Right lobe of liver (tissue), 6 donors: Measurements from ENCODE around the gene USP4. TPM values are rescaled to one million over a fixed set of nuclear protein-coding genes. Genes with fewer than 3 reads are reported as not detected.

Experiments
- ATAC-seq, 4 donors: fragments of 200-7000 bp; cut with Tn5 transposase; one replicate each; pipeline ENCODE4 v1.9.1; 2020; ENCODE audit warnings: mild to moderate bottlenecking in 4 of 4, moderate library complexity in 4 of 4
- DNase-seq, 3 donors: peaks; one replicate each; pipeline ENCODE4 v3.0.0-alpha.2; 2020
- H3K27ac ChIP-seq, 3 donors: fragments of 200-600 bp; one replicate each; pipeline ENCODE4 v1.8.0; 2022
- H3K27me3 ChIP-seq, 2 donors: fragments of 200-600 bp; one replicate each; pipeline ENCODE4 v1.8.0; 2022
- H3K36me3 ChIP-seq, 4 donors: fragments of 200-600 bp; sonication (generic) in 1 of 4; one replicate each; pipeline versions ENCODE4 v1.5.1 to v1.8.0; 2017 to 2022; ENCODE audit warnings: control low read depth in 1 of 4
- H3K4me1 ChIP-seq, 4 donors: fragments of 200-600 bp; sonication (generic) in 1 of 4; one replicate each; pipeline versions ENCODE4 v1.5.1 to v1.8.0; 2017 to 2022; ENCODE audit warnings: control low read depth in 1 of 4
- H3K4me3 ChIP-seq, 3 donors: fragments of 200-600 bp; one replicate each; pipeline ENCODE4 v1.8.0; 2022
- H3K9me3 ChIP-seq, 4 donors: fragments of 200-600 bp; sonication (generic) in 1 of 4; one replicate each; pipeline versions ENCODE4 v1.5.1 to v1.8.0; 2017 to 2022; ENCODE audit warnings: control low read depth in 1 of 4
- POLR2A ChIP-seq: fragments of 450-650 bp; IDR thresholded peaks from one replicate; pipeline ENCODE4 v1.6.1; 2017; ENCODE audit warnings: antibody characterized with exemption, mild to moderate bottlenecking
- WGBS: methylation state at CpG from one replicate; pipeline ENCODE4 v1.1.6; 2018; ENCODE audit warnings: low coverage, low lambda C conversion rate; ENCODE audit not compliant: insufficient coverage; ENCODE audit errors: missing lambda C conversion rate; 5-methylcytosine and 5-hydroxymethylcytosine counted together
- intact Hi-C, 2 donors: fragments of 100-400 bp; cut with DNase I; formaldehyde crosslinking; loops; one replicate each; pipeline versions ENCODE4 v1.11.2 to v1.14.1; 2022
- total RNA-seq, 6 experiments: library from RNA; depleted of rRNA in 2 of 6; stranded (reverse); fragments of >200 nt in 2 of 6; fragmentation: NEBNext Ultra II Directional in 3 of 6; extraction: Animal tissue kit (Norgen Biotek cat#: 25700) in 3 of 6; gene quantifications; one replicate each; pipeline versions ENCODE4 v1.1.0 to v1.2.4, GENCODE V29; 2016 to 2023
- TF ChIP-seq, protein P1 (sequence below), 4 donors: fragments of 200-600 bp in 3 of 4; fragments of 450-650 bp in 1 of 4; IDR thresholded peaks; one replicate each; pipeline versions ENCODE4 v1.5.1 to v1.8.0; 2016 to 2022; ENCODE audit warnings: antibody characterized with exemption in 4 of 4, mild to moderate bottlenecking in 2 of 4
- donor health status: DM: no; HTN: yes; CAD: no.
- donor health status: DM: no; HTN: no; CAD: no.
- donor health status: DM: no; HTN: no; CAD: no.
- donor health status: DM: no; HTN: yes; CAD: no.
- donor health status: DM: no; HTN: yes; CAD: no.

USP4 gene
- total RNA-seq, 6 experiments from 2014 or later: 10.0 to 26.3 (median 22.2) TPM

- DNase-seq (peak in 1 of 3 donors; percentile 53), ATAC-seq (peak; percentile 46 to 76 (median 51))
- TF ChIP-seq POLR2A: no peak
- TF ChIP-seq, protein P1, sequence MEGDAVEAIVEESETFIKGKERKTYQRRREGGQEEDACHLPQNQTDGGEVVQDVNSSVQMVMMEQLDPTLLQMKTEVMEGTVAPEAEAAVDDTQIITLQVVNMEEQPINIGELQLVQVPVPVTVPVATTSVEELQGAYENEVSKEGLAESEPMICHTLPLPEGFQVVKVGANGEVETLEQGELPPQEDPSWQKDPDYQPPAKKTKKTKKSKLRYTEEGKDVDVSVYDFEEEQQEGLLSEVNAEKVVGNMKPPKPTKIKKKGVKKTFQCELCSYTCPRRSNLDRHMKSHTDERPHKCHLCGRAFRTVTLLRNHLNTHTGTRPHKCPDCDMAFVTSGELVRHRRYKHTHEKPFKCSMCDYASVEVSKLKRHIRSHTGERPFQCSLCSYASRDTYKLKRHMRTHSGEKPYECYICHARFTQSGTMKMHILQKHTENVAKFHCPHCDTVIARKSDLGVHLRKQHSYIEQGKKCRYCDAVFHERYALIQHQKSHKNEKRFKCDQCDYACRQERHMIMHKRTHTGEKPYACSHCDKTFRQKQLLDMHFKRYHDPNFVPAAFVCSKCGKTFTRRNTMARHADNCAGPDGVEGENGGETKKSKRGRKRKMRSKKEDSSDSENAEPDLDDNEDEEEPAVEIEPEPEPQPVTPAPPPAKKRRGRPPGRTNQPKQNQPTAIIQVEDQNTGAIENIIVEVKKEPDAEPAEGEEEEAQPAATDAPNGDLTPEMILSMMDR (IDR thresholded peaks at IDR 0.05): no peak
- Histone ChIP-seq H3K9me3 (no peaks in the 10 kb centered on the region), H3K27ac (peak overlapping the region in 2 of 3 donors; percentile 16 to 18), H3K4me1 (no peaks in the 10 kb centered on the region), H3K4me3 (no peak overlapping the region), H3K27me3 (no peaks in the 10 kb centered on the region), H3K36me3 (peaks cover 13 to 83% (median 47%) of the 10 kb centered on the region in 4 donors)
- no CpG with 5 or more reads among the region's 2 CpGs for WGBS
- intact Hi-C loops: no loop called here
These were observed 43.0 kb downstream of the USP4 start for GRCh38 chr3:49296781-49297411.

- no peak for DNase-seq
- H3K27ac ChIP-seq: no peak overlapping the region
- H3K36me3 ChIP-seq: peaks cover 13 to 81% (median 48%) of the 10 kb centered on the region in 4 donors
- H3K4me3 ChIP-seq: no peak overlapping the region
- TF ChIP-seq, protein P1 (IDR thresholded peaks at IDR 0.05): peak; percentile 42 to 52 (median 48)
- TF ChIP-seq POLR2A: no peak
- no peaks in the 10 kb centered on the region for H3K4me1 ChIP-seq
- no peaks in the 10 kb centered on the region for H3K9me3 ChIP-seq
- intact Hi-C loops: no loop called here
- ATAC-seq: peak; percentile 31 to 58 (median 42)
- H3K27me3 ChIP-seq: no peaks in the 10 kb centered on the region
- WGBS: 73% methylated on average over 8 of the region's 11 CpGs
These were observed 44.3 kb downstream of the USP4 start for GRCh38 chr3:49295489-49296058.

- H3K4me3 ChIP-seq: no peak overlapping the region
- no peaks in the 10 kb centered on the region for H3K4me1 ChIP-seq
- TF ChIP-seq, protein P1 (IDR thresholded peaks at IDR 0.05): no peak
- no peak for TF ChIP-seq POLR2A
- peaks cover 13 to 81% (median 48%) of the 10 kb centered on the region in 4 donors for H3K36me3 ChIP-seq
- DNase-seq: peak in 1 of 3 donors; percentile 34
- peak; percentile 53 to 84 (median 72) for ATAC-seq
- H3K27ac ChIP-seq: peak overlapping the region in 1 of 3 donors; percentile 34
- no peaks in the 10 kb centered on the region for H3K27me3 ChIP-seq
- H3K9me3 ChIP-seq: no peaks in the 10 kb centered on the region
- WGBS: 71% methylated on average over 7 of the region's 8 CpGs
- intact Hi-C loops: no loop called here
These were observed 45.5 kb downstream of the USP4 start for GRCh38 chr3:49294343-49294742.

- no peaks in the 10 kb centered on the region for H3K4me1 ChIP-seq
- H3K4me3 ChIP-seq: no peak overlapping the region
- DNase-seq (no peak), ATAC-seq (no peak)
- no peaks in the 10 kb centered on the region for H3K9me3 ChIP-seq
- intact Hi-C loops: no loop called here
- 100% methylated on average over 4 of the region's 6 CpGs for WGBS
- no peak for TF ChIP-seq POLR2A
- TF ChIP-seq, protein P1 (IDR thresholded peaks at IDR 0.05): no peak
- peaks cover 0 to 56% (median 25%) of the 10 kb centered on the region in 4 donors for H3K36me3 ChIP-seq
- no peaks in the 10 kb centered on the region for H3K27me3 ChIP-seq
- H3K27ac ChIP-seq: no peak overlapping the region
These were observed 55.9 kb downstream of the USP4 start for GRCh38 chr3:49283997-49284396.
